IPS DF 6.9 (cell line): ENCODE results near the gene WFDC1.

Experiments
- DNase-seq: peaks from one replicate; pipeline ENCODE4 v3.0.0-alpha.2; 2013; ENCODE audit warnings: low read depth, low spot score
- H3K27ac ChIP-seq: one replicate; pipeline ENCODE4 v1.5.1; 2013; ENCODE audit warnings: low read length, control low read depth
- H3K27me3 ChIP-seq: 2 replicates; pipeline ENCODE4 v1.6.1; 2013; ENCODE audit warnings: mild to moderate bottlenecking, low read length; ENCODE audit not compliant: control insufficient read depth, insufficient read depth
- H3K36me3 ChIP-seq: 2 replicates; pipeline ENCODE4 v1.6.1; 2013; ENCODE audit warnings: low read length; ENCODE audit not compliant: control insufficient read depth, insufficient read depth
- H3K4me1 ChIP-seq: 2 replicates; pipeline ENCODE4 v1.6.1; 2013; ENCODE audit warnings: low read length; ENCODE audit not compliant: control insufficient read depth, insufficient read depth
- H3K4me3 ChIP-seq: 2 replicates; pipeline ENCODE4 v1.5.1; 2013; ENCODE audit warnings: mild to moderate bottlenecking, low read length
- H3K9me3 ChIP-seq: 2 replicates; pipeline ENCODE4 v1.6.1; 2013; ENCODE audit warnings: low read length, inconsistent platforms; ENCODE audit not compliant: control insufficient read depth, insufficient read depth
- WGBS: extraction: QIAGEN DNeasy Blood & Tissue Kit; methylation state at CpG from one replicate; pipeline ENCODE4 v1.1.7; 2013; ENCODE audit warnings: mixed read lengths, missing lambda C conversion rate; ENCODE audit not compliant: insufficient read length, insufficient coverage; 5-methylcytosine and 5-hydroxymethylcytosine counted together

WFDC1 gene

DNA sequence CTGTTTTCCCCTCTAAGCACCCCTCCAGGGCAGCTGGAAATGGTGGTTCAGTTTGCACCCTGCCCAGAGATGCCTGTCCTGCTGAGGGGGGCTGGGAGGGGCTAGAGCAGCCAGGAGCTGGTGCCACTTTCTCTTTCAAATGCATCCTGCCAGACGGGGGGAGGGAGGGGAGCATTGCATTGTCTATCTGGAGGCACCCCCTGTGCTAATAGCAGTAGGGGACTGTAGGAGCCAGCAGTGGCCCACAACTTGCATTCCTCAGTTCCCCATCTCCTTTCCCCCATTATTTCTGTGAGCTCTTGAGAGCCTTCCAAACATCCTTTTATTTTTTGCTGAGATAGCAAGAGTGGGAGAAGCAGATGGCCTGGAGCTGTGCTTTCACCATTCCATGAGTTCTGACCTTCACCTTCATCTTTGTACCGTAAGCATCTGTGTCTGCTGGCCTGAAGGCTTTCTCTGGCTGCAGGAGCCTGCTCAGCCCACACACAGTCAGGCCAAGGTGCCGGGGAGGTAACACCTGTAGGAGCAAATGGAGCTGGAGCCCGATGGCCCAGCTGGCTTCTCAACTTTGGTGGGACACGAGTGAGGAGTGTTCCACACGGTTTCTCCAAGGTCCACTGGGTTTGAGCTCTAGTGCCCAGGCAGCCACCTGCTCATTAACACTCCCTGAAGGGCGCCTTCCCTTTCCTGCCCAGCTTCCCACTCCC lies 5.2 kb downstream of the WFDC1 start:
- peaks cover 2% of the 10 kb centered on the region for H3K4me1 ChIP-seq
- WGBS = no CpG with 5 or more reads among the region's 7 CpGs
- no peak overlapping the region for H3K4me3 ChIP-seq
- no peak for DNase-seq
- H3K9me3 ChIP-seq = no peaks in the 10 kb centered on the region
- no peaks in the 10 kb centered on the region for H3K27me3 ChIP-seq
- no peaks in the 10 kb centered on the region for H3K36me3 ChIP-seq
- no peak overlapping the region for H3K27ac ChIP-seq

DNA sequence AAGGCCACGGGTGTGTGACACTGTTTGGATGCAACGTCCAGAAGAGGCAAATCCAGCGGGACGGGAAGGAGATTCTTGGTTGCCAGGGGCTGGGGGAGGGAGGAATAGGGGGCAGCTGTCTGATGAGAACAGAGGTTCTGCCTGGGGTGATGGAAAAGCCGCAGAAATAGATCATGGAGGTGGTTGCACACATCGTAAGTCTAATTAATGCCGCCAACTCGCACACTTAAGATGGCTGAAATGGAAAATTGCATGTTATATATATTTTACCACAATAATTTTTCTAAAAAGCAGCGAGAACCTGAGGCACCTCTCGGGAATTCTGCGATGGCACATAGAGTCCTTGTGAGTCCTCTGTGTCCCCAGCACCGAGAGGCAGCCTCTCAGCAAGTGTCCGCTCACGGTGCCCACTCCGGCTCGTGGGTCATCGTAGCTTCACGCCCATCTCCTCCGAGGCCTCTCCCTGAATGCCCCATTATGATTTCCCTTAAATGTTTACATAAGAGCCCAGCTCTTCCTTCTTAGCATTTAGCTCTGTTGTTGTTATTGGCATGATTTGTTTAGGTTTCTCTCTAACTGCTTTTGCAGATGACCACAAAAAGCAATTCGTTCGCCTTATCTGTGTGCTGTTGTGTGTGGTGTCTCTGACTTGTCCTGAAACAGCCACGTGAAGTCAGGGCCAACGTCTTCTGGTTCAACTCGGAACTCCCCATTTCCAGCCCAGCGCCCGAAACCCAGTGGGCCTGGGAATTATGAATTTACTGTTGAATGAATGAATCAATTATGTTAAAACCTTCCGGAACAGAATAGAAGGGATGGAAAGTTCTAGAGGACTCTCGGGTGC lies 7.7 kb downstream of the WFDC1 start:
- H3K4me1 ChIP-seq = peaks cover 1% of the 10 kb centered on the region
- no CpG with 5 or more reads among the region's 28 CpGs for WGBS
- no peak overlapping the region for H3K27ac ChIP-seq

GRCh38 chr16:84303023-84303422 lies 8.3 kb downstream of the WFDC1 start:
- no CpG with 5 or more reads among the region's 8 CpGs for WGBS
- H3K36me3 ChIP-seq = no peaks in the 10 kb centered on the region
- no peaks in the 10 kb centered on the region for H3K9me3 ChIP-seq
- no peak overlapping the region for H3K4me3 ChIP-seq
- DNase-seq = no peak
- no peak overlapping the region for H3K27ac ChIP-seq
- no peaks in the 10 kb centered on the region for H3K27me3 ChIP-seq
- H3K4me1 ChIP-seq = peaks cover 1% of the 10 kb centered on the region

More for the DNA sequence above, 7.7 kb downstream of the WFDC1 start:
- DNase-seq = no peak
- no peak overlapping the region for H3K4me3 ChIP-seq
- no peaks in the 10 kb centered on the region for H3K27me3 ChIP-seq
- H3K9me3 ChIP-seq = no peaks in the 10 kb centered on the region
- no peaks in the 10 kb centered on the region for H3K36me3 ChIP-seq

DNA sequence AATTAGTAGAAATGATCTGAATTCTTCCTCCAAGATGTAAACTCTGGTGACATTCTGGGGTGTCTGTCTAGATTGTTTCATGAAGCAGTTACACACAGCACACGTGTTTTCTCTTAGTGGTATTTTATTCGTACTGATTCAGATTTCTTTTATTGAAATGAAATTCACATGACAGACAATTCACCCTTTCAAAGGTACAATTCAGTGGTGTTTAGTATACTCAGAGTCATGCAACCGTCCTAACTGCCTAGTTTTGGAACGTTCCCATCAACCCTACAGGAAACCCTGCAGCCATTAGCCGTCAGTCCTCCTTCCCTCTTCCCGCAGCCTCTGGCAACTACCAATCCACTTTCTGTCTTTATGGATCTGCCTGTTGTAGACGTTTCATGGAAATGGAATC lies 8.8 kb downstream of the WFDC1 start:
- no peaks in the 10 kb centered on the region for H3K27me3 ChIP-seq
- no peak overlapping the region for H3K4me3 ChIP-seq
- no peaks in the 10 kb centered on the region for H3K36me3 ChIP-seq
- no peaks in the 10 kb centered on the region for H3K9me3 ChIP-seq
- no peak overlapping the region for H3K27ac ChIP-seq
- no peak for DNase-seq
- H3K4me1 ChIP-seq = peaks cover 1% of the 10 kb centered on the region
- WGBS = no CpG with 5 or more reads among the region's 7 CpGs

DNA sequence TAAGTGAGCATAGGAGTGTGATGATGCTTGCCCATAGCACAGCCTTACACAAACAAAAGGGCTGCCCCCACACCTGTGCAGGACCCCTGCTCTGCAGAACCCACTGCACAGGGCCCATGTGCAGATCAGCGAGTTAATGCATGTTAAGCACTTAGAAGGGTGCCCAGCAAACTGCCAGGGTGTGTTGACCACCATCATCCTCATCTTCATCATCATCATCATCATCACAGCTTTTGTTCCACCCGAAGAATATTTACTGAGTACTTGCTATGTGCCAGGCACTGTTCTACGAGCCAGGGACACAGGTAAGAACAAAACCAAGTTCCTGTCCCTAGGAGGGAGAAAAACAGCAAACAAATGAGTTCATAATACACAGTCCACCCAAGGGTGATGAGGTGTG lies 11.9 kb downstream of the WFDC1 start:
- Histone ChIP-seq H3K27me3 (no peaks in the 10 kb centered on the region), H3K9me3 (no peaks in the 10 kb centered on the region), H3K36me3 (no peaks in the 10 kb centered on the region), H3K27ac (no peak overlapping the region), H3K4me3 (no peak overlapping the region), H3K4me1 (no peaks in the 10 kb centered on the region; the same call in 1 of the 2 replicates)
- WGBS = no CpG with 5 or more reads among the region's 3 CpGs
- DNase-seq = no peak

DNA sequence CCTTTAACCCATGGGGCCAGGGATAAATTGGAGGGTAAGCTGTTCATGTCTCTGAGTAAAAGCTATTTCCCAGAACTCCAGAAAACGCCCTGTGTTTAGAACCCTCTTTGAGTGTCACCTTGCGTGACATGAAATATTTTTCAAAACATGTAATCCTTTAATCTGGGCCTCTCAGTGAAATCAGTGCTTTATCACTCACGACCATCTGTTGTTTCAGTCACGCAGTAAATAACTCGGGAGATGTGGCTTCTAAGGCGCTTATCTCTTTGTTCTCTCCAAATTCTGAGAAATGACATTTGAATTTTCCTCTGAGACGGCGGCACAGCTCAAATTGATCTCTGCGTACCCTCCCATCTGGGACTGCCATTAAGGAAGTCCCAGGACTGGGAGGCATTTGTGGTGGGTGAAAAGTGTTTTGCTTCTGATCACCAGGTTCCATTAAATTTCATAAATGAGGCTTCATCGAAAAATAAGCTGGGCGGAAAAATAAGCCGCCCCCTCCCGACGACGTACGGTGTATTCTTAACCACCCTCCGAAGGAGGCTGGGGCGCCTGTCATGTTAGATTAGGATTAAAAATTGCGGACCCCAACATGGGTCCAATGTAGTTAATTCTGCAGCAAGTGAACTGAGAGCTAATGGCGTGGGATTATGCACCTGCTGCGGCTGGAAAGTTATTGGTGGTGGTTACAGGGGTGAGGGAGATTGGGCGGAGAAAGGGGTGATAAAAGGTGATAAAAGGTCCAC lies 12.7 kb downstream of the WFDC1 start:
- H3K27me3 ChIP-seq = no peaks in the 10 kb centered on the region

GRCh38 chr16:84308120-84308519 lies 13.4 kb downstream of the WFDC1 start:
- no peak for DNase-seq
- no CpG with 5 or more reads among the region's 11 CpGs for WGBS

More for the DNA sequence above, 12.7 kb downstream of the WFDC1 start:
- Histone ChIP-seq H3K9me3 (no peaks in the 10 kb centered on the region), H3K4me1 (no peaks in the 10 kb centered on the region; the same call in 1 of the 2 replicates), H3K27ac (no peak overlapping the region), H3K36me3 (no peaks in the 10 kb centered on the region), H3K4me3 (no peak overlapping the region)
- no peak for DNase-seq
- WGBS = no CpG with 5 or more reads among the region's 22 CpGs

DNA sequence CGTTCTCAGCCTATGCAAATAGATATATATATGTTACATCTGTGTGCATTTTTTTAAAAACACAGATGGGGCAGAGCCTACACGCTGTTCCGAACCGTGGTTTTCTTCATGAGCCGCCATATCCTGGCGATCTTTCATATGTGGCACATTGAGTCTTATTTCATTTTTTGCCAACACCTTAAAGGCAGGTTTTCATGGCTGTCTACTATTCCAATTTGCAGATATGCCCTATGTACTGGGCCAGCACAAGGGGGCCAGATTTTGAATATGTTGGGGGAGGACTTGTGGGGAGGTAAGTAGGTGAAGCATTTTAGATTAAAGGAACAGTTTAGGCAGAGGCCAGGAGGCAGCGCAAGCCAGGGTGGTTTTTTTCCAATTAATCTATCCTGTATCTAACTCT lies 16.0 kb downstream of the WFDC1 start:
- WGBS = no CpG with 5 or more reads among the region's 7 CpGs
- H3K9me3 ChIP-seq = no peaks in the 10 kb centered on the region
- no peaks in the 10 kb centered on the region for H3K27me3 ChIP-seq
- H3K4me3 ChIP-seq = no peak overlapping the region
- DNase-seq = no peak
- no peak overlapping the region for H3K27ac ChIP-seq
- H3K36me3 ChIP-seq = no peaks in the 10 kb centered on the region
- H3K4me1 ChIP-seq = no peaks in the 10 kb centered on the region

More at GRCh38 chr16:84308120-84308519, 13.4 kb downstream of the WFDC1 start:
- no peak overlapping the region for H3K27ac ChIP-seq
- no peak overlapping the region for H3K4me3 ChIP-seq
- H3K9me3 ChIP-seq = no peaks in the 10 kb centered on the region
- H3K27me3 ChIP-seq = no peaks in the 10 kb centered on the region
- no peaks in the 10 kb centered on the region for H3K36me3 ChIP-seq
- no peaks in the 10 kb centered on the region; the same call in 1 of the 2 replicates for H3K4me1 ChIP-seq

DNA sequence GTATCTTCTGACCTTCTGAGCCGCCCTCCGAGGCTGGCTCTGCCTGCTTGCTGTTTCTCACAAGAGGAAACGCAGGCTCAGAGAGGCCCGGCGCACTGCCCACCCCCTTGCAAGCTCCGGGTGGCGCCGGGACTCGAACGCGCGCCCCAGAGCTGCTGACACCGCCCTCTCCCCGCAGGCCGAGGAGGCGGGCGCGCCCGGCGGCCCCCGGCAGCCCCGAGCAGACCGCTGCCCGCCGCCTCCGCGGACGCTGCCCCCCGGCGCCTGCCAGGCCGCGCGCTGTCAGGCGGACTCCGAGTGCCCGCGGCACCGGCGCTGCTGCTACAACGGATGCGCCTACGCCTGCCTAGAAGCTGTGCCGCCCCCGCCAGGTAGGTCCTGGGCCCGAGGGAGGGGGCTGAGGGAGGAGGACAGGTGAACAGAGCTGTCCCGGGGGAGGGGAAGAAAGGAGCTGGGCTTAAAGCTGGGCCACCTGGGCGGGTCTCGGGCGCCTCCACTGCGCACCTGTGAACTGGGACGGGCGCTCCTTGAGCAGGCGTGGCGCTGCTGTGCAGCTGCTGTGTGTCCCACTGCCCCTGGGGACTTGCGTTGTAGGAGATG lies 18.2 kb downstream of the WFDC1 start:
- H3K27ac ChIP-seq = no peak overlapping the region
- no peaks in the 10 kb centered on the region for H3K27me3 ChIP-seq
- H3K36me3 ChIP-seq = no peaks in the 10 kb centered on the region
- H3K4me3 ChIP-seq = peak overlapping the region; percentile 25; the same call in 1 of the 2 replicates
- no peak for DNase-seq
- H3K4me1 ChIP-seq = no peaks in the 10 kb centered on the region
- WGBS = no CpG with 5 or more reads among the region's 55 CpGs
- no peaks in the 10 kb centered on the region for H3K9me3 ChIP-seq

DNA sequence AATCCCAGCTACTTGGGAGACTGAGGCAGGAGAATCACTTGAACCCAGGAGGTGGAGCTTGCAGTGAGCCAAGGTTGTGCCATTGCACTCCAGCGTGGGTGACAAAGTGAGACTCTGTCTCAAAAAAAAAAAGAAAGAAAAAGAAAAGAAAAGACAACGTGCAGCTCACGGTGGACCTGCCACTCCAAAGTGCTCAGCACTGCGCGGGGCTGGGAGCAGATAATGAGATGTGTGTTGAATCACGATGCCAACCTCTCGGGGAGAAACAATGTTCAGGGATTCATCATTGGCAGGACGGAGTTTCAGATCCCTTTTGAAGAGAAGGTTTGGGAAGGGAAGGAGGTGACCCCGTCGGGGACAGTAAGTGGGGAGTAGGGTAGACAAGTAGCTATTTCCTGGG lies 19.2 kb downstream of the WFDC1 start:
- no peak overlapping the region for H3K4me3 ChIP-seq
- H3K9me3 ChIP-seq = no peaks in the 10 kb centered on the region
- H3K27ac ChIP-seq = no peak overlapping the region
- no peaks in the 10 kb centered on the region for H3K27me3 ChIP-seq
- H3K4me1 ChIP-seq = no peaks in the 10 kb centered on the region
- DNase-seq = no peak
- no CpG with 5 or more reads among the region's 10 CpGs for WGBS
- H3K36me3 ChIP-seq = no peaks in the 10 kb centered on the region
